Astrocyte of the spinal cord (primary cell): ENCODE results near the gene CATSPERB.
"Not testable (repeated sequence)": the region's sequence is repeated elsewhere in the genome, so short reads cannot be mapped to it uniquely, and the experiment has no call there.

ENCODE experiments used
- DNase-seq: peaks from one replicate; pipeline ENCODE4 v3.0.0; 2011; ENCODE audit warnings: low read depth, low spot score
- H3K4me3 ChIP-seq: 2 replicates; pipeline ENCODE4 v1.5.1; 2011; ENCODE audit warnings: low read depth, mild to moderate bottlenecking, low read length, moderate library complexity
- in situ Hi-C: cut with HindIII; loops from 2 replicates; pipeline ENCODE4 v1.10.0; 2017; ENCODE audit warnings: low sequenced_read_pairs
- TF ChIP-seq, protein P1 (sequence below): IDR thresholded peaks from 2 replicates; pipeline ENCODE4 v1.5.1; 2012; ENCODE audit warnings: low read depth, mild to moderate bottlenecking, low read length, inconsistent platforms

The CATSPERB gene

DNA sequence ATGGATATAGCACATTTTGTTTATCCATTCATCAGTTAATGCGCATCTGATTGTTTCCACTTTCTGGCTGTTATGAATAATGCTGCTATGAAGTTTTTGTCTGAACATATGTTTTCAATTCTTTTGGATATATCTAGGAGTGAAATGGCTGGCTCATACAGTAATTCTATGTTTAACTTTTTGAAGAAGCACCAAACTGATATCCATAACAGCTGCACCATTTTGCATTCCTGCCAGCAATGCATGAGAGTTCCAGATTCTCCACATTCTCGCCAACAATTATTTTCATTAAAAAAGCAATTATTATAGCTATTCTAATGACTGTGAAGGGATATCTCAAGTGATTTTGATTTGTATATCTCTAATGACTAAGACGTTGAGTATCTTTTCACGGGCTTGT is 131.9 kb downstream of the CATSPERB start:
- in situ Hi-C loops: no loop called here

DNA sequence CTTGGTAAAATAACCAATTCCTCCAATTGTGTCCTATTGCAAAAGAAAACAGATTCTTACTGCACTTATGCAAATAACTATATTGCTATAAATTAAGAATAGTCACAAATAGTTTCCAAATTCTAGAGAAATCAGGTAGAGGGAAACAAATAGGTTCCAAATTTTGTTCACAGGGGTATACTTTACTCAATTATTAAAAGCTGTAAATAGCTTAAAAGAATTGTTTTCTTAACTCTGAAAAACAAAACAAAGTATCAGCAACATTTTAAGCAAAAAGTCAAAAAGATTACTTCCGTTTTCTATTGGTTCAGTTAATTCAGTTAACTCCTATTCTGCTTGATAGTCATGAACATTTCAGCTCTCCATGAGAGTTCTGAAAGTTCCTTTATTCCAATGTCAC is 136.2 kb downstream of the CATSPERB start:
- in situ Hi-C loops: no loop called here
- no peak overlapping the region for H3K4me3 ChIP-seq
- TF ChIP-seq, protein P1, sequence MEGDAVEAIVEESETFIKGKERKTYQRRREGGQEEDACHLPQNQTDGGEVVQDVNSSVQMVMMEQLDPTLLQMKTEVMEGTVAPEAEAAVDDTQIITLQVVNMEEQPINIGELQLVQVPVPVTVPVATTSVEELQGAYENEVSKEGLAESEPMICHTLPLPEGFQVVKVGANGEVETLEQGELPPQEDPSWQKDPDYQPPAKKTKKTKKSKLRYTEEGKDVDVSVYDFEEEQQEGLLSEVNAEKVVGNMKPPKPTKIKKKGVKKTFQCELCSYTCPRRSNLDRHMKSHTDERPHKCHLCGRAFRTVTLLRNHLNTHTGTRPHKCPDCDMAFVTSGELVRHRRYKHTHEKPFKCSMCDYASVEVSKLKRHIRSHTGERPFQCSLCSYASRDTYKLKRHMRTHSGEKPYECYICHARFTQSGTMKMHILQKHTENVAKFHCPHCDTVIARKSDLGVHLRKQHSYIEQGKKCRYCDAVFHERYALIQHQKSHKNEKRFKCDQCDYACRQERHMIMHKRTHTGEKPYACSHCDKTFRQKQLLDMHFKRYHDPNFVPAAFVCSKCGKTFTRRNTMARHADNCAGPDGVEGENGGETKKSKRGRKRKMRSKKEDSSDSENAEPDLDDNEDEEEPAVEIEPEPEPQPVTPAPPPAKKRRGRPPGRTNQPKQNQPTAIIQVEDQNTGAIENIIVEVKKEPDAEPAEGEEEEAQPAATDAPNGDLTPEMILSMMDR: no peak
- peak; percentile 4 for DNase-seq

More for the DNA sequence above, 131.9 kb downstream of the CATSPERB start:
- no peak for DNase-seq
- no peak overlapping the region for H3K4me3 ChIP-seq
- TF ChIP-seq, protein P1: no peak

DNA sequence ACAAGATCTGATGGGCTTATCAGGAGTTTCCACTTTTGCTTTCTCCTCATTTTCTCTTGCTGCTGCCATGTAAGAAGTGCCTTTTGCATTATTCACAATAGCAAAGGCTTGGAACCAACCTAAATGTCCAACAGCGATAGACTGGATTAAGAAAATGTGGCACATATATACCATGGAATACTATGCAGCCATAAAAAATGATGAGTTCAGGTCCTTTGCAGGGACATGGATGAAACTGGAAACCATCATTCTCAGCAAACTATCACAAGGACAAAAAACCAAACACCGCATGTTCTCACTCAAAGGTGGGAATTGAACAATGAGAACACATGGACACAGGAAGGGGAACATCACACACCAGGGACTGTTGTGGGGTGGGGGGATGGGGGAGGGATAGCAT is 137.9 kb downstream of the CATSPERB start:
- H3K4me3 ChIP-seq, DNase-seq, in situ Hi-C loops: not testable (repeated sequence)

GRCh38 chr14:91586410-91586809 is 145.5 kb downstream of the CATSPERB start:
- TF ChIP-seq, protein P1: no peak
- in situ Hi-C loops: no loop called here
- H3K4me3 ChIP-seq: no peak overlapping the region
- DNase-seq: no peak

DNA sequence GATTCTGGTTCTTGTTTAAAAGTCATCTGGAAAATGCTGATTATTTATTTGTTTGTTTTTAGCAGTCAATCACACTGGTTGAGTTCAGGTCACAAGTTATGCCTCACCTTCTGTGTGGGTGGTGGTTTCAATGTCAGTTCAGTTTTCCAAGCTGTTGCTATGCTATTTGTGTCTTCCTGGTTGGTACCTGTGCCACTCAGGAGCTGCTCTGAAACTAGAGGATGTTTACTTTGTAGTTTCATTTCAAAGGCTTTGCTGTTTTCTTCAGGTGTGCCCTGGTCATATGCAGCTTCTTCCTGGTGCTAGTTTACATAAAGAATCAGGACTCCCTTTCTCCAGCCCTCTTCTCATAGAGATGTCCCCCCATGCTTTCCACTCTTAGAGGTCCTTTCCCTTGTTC is 146.0 kb downstream of the CATSPERB start:
- in situ Hi-C loops: no loop called here
- DNase-seq: no peak
- H3K4me3 ChIP-seq: no peak overlapping the region
- TF ChIP-seq, protein P1: no peak

DNA sequence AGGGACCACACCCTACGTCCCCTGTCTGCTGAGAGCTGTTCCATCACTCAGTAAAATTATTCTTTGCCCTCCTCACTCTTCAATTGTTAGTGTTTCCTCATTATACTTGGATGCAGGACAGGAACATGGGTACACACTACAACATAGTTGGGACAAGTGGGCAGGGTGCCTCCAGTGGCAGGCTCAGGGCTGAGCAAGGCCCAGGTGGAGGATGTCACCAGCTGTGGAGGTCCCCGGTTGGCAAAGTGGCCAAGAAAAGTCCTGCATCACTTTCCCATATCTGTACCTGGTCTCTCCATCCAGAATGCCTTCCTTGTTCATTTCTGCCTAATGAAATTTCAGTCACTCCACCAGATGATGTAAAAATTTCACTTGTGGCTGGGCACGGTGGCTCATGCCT is 149.1 kb downstream of the CATSPERB start:
- no peak overlapping the region for H3K4me3 ChIP-seq
- in situ Hi-C loops: no loop called here
- TF ChIP-seq, protein P1: no peak
- DNase-seq: no peak

- no peak for DNase-seq
- H3K4me3 ChIP-seq: no peak overlapping the region
- TF ChIP-seq, protein P1: no peak
- in situ Hi-C loops: no loop called here
Observed at GRCh38 chr14:91580876-91581577, 150.9 kb downstream of the CATSPERB start.
